B cell (primary cell): ENCODE results near the gene STX1A.

Experiments used
- CTCF ChIP-seq: fragments of 200-600 bp; IDR thresholded peaks from one replicate; pipeline ENCODE4 v1.8.0; 2022; ENCODE audit warnings: antibody characterized with exemption, mild to moderate bottlenecking
- EZH2 ChIP-seq: IDR thresholded peaks from 2 replicates; pipeline ENCODE4 v1.6.1; 2012; ENCODE audit warnings: borderline replicate concordance, low read depth, mild to moderate bottlenecking, moderate library complexity, low read length; ENCODE audit not compliant: insufficient read depth, poor library complexity, severe bottlenecking

GRCh38 chr7:73702665-73703064, 16.8 kb downstream of the STX1A start:
- TF ChIP-seq CTCF (no peak), EZH2 (no peak)
